NCI-H1436 (cell line): ENCODE measurements around the gene PARP14.
"Not testable (repeated sequence)": the region's sequence is repeated elsewhere in the genome, so short reads cannot be mapped to it uniquely, and the experiment has no call there.

Experiments used
- DNase-seq: peaks from one replicate; lab custom pipeline; 2025; lab: John Stamatoyannopoulos, UW

The PARP14 gene

DNA sequence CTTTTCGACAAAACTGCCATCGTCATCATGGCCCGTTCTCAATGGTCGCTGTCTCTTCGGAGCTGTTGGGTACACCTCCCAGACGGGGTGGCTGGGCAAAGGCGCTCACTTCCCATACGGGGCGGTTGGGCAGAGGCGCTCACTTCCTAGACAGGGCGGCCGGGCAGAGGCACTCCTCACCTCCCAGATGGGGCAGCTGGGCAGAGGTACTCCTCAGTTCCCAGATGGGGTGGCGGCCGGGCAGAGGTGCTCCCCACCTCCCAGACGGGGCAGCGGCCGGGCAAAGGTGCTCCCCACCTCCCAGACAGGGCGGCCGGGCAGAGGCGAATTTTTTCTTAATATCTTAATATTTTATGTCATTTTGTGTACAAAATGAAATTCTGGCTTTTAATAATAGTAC is 44.5 kb downstream of the PARP14 start:
- DNase-seq: no peak

DNA sequence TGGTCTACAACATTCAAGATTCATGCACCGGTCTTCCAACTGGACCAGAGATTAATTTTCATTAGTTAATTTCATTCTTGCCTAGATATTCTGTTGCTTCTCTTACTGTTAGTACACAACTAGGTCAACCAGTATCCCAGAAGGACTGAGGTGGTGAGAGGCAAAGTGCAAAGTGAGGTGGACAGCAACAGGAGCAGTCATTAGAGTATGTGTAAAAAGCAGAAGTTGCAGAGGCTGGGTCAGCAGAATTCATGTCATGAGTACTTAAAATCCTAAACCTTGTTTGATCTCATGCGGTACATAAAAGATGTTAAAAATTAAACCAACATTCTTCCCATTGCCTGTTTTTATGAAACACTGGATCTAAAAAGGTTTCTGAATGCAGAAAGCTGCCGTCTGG is 46.7 kb downstream of the PARP14 start:
- no peak for DNase-seq

DNA sequence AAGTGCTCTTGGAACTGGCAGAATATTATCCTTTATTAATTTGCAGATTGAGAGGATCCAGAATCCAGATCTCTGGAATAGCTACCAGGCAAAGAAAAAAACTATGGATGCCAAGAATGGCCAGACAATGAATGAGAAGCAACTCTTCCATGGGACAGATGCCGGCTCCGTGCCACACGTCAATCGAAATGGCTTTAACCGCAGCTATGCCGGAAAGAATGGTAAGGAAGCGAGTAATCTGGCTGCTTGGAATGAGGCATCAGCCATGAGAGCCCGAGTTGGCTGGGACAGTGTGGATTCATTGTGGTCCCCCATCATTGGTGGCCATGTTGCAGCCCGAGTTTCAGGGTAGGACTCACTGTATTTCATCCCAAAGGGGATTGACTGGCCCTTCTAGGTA is 47.1 kb downstream of the PARP14 start:
- no peak for DNase-seq

- no peak for DNase-seq
These were observed 47.5 kb downstream of the PARP14 start for GRCh38 chr3:122728186-122728585.

GRCh38 chr3:122728756-122729514 is 48.3 kb downstream of the PARP14 start:
- no peak for DNase-seq

DNA sequence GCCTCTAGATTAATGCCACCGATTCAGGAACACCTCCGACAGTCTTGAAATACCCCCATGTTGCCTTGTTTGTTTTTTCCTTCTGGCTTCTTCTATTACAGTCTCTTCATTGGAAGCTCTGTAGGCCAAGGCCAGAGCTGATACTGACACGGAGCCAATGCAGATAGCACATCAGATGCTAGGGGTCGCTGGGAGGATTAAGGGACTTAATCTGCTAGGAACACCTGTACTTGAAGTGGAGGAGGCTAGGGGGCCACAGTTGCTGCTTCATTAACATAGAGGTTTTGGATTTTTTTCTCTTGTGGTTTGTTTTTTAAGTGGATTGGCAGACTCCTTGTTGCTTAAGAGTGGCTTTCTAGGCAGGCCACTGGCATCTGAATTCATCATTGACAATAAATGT is 49.6 kb downstream of the PARP14 start:
- DNase-seq: no peak

DNA sequence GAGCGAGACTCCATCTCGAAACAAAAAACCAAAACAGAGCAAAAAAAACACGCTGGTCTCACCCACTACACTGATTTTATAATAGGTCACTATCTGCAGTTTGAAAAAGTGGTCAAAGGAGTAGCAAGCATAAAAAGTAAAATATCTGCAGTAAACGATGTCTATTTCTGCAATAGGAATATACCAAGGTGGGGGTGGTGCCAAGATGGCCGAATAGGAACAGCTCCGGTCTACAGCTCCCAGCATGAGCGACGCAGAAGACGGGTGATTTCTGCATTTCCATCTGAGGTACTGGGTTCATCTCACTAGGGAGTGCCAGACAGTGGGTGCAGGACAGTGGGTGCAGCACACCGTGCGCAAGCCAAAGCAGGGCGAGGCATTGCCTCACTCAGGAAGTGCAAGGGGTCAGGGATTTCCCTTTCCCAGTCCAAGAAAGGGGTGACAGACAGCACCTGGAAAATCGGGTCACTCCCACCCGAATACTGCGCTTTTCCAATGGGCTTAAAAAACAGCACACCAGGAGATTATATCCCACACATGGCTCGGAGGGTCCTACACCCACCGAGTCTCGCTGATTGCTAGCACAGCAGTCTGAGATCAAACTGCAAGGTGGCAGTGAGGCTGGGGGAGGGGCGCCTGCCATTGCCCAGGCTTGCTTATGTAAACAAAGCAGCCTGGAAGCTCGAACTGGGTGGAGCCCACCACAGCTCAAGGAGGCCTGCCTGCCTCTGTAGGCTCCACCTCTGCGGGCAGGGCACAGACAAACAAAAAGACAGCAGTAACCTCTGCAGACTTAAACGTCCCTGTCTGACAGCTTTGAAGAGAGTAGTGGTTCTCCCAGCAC is 52.3 kb downstream of the PARP14 start:
- not testable (repeated sequence) for DNase-seq

DNA sequence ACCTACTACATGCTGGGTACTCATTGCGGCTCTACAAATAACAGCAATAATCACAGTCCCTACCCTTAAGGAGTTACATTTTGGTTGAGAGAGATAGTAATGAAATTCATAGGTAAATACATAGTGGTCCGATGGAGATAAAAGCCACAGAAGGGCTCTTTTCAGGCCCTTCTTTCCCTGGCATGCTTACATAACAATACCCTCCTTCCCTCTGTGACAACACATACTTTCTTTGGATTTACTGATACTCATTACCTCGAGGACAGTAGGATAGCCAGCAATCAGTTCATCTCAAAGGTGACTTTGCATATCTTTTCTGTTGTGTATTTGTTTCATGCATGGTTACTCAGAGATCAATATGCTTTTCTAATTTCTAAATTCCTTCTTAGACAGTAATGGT is 58.5 kb downstream of the PARP14 start:
- no peak for DNase-seq

GRCh38 chr3:122742234-122742633 is 61.6 kb downstream of the PARP14 start:
- no peak for DNase-seq

DNA sequence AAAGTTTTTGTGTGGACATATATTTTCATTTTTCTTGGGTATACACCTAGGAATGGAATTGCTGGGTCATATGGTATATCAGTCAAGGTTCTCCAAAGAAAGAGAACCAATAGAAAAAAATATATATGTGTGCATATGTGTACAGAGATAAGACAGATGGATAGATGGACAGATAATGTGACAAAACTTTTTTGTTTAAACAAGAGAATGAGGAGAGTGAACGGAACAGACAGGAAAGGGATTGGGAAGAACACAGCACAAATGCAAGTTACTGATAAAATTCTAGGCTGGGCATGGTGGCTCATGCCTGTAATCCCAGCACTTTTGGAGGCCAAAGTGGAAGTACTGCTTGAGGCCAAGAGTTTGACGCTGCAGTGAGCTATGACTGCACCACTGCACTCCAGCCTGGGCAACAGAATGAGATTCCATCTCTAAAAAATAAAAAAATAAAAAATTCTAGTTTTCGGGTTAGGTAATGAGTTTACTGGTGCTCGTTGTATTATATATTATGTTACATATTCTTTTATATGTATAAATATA is 63.0 kb downstream of the PARP14 start:
- DNase-seq: no peak

DNA sequence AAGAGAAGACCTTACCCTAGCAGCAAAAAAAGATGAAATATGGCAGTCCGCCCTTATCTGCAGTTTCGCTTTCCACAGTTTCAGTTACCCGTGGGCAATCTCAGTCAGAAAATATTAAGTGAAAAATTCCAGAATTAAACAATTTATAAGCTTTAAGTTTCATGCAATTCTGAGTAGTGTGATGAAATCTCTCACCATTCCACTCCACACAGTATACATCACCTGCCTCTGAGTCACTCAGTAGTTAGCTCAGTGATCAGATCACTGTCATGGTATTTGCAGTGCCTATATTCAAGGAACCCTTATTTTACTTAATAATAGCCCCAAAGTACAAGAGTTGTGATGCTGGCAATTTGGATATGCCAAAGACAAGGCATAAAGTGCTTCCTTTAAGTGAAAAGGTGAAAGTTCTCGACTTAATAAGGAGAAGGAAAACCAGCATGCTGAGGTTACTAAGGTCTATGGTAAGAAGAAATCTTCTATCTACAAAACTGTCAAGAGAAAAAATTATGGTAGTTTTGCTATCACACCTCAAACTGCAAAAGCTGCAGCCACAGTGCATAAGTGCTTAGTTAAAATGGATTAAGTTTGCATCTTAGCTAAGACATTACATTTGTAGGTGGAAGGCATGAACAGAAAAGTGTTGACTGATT is 64.9 kb downstream of the PARP14 start:
- no peak for DNase-seq

DNA sequence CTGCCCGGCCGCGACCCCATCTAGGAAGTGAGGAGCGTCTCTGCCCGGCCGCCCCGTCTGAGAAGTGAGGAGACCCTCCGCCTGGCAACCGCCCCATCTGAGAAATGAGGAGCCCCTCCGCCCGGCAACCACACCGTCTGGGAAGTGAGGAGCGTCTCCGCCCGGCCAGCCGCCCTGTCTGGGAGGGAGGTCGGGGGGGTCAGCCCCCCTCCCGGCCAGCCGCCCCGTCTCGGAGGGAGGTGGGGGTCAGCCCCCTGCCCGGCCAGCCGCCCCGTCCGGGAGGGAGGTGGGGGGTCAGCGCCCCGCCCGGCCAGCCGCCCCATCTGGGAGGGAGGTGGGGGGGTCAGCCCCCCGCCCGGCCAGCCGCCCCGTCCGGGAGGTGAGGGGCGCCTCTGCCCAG is 66.7 kb downstream of the PARP14 start:
- DNase-seq: not testable (repeated sequence)

DNA sequence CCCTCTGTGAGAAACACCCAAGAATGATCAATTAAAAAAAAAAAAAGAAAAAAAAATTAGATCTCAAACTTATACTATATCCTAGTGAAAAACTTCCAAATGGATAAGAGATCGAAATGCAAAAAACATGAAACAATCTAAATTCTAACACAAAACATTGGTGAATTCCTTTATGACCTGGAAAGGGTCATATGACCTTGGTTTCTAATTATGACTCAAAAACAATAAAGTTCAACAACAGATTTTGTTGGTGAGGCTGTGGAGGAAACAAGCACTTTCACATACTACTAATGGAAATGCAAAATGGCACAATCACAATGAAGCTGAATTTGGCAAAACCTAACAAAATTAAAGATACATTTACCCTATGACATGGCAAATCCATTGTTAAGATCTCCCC is 67.7 kb downstream of the PARP14 start:
- DNase-seq: no peak

DNA sequence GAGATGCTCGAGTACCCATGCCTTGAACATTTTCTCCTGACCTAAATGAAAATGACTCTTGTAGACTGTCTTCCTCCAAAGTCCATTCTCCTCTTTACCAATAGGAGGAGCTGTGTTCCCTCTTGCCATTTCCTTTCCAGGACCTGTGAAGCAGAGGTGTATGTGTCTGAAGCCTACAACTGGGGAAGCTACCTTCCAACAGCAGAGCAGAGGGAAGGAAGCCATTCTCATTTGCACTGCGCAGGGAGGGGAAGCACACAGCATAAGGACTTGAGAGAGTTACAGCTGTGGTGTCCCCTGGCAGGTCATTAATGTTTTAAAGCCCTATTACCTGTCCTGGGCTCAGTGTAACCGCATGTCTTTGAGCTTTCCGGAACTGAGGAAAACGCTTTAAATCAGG is 74.3 kb downstream of the PARP14 start:
- no peak for DNase-seq

DNA sequence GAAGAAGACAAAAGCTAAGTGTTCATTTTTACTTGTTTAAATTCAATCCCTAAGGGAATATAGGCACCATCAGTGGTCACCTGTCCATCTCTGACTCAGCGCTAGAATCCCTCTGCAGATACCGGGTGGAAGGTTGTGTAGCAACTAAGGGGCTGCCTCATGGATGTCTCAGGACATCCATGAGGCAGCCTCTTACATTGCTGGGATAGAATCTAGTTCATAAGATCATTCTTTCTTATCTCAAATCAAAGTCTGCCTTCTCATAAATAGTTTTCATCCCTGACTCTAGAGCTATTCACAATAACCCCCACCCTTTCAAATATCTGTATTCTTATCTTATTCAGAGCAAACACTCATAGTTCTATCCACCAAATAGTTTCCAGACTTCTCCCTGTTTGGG is 74.9 kb downstream of the PARP14 start:
- DNase-seq: no peak

DNA sequence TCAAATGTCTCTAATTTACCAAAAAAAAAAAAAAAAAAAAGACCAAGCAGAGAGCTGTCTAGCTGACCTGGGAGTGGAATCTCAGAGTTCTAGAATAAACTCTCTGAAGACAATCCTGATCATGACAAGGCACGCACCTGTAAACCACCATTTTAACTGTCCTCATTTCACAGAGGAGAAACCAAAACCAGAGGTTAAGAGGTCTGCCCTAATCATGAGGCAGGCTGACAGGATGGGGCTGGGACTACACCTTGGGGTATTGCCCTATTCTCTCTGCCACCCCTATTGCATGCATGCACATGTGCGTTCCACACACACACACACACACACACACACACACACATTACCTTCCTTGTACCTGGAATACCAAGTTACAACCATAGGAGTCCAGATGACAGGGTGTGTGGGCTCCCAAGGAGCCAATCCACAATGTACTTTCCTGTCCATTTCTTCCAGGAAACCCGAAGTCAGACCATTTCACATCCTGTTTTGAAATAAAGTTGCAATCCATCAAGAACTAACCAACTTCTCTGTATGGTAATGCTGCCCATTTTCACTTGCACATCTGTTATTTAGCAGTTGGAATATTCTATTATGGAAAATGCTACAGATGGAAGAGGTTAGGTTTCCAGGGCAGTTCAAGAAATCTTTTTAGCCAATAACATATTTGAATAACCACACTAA is 78.4 kb downstream of the PARP14 start:
- DNase-seq: no peak

- no peak for DNase-seq
These were observed 80.0 kb downstream of the PARP14 start for GRCh38 chr3:122760453-122761271.

GRCh38 chr3:122766430-122766829 is 85.8 kb downstream of the PARP14 start:
- DNase-seq: no peak

DNA sequence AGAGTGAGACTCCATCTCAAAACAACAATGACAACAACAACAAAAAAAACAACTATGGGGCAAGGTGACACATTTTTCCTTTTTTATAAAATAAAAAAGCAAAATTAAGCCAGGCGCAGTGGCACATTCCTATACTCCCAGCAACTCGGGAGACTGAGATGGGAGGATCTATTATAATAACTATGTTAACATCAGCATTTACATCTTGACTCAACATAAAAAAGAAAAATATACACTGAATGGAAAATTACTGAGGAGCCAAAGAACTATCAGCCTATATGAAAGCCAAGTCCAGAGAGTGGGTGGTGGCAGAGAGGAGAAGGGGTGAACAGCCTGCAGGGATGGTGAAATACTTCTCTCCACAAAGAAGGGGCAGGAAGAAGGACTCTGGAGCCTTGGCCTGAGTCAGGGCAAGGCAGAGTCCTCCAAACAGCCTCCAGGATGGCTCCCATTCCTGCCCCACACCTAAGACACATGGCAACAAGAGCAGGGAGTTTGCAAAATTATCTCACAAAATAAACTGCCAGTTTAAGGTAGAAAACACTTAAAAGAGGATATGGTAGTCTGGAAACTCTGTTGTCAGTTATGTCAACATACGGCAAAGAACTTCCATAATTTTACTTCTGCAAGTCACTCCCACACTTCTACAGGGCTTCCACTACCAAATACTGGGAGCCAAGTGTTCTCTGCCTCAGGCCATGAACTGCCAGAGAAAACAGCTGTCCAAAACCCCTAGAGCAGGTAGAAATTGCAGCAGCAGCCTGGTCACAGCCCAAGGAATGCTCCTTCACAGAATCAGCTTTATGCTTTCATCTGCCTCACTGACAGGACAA is 87.1 kb downstream of the PARP14 start:
- DNase-seq: no peak

DNA sequence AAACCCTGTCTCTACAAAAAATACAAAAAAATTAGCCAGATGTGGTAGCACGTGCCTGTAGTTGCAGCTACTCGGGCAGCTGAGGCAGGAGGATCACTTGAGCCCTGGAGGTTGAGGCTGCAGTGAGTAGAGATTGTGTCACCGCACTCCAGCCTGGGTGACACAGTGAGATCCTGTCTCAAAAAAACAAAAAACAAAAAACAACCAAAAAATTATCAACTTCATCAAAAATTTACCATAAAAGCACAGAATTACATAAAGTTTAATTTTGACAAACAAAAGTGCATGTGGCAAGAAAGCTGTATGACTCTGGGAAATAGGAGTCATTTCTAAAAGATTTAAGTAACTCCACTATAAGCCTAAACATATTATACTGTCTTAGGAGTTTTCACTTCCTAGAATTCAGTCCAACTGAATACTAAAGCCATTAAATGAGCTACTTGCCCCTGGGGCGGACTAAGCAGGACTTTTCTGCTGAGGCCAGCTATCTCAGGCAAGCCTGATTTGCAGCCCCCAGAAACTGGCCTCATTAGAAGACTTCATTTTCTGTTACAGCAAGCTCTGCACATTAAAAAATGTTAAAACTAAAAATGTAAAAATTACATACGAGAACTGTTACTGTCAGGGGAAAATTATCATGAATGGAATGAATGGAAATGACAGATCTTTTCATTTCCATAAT is 90.0 kb downstream of the PARP14 start:
- no peak for DNase-seq
